ENCODE data around the gene APOBEC3G.
A peak's percentile ranks its signal among the peaks of the same experiment; 100 is the strongest.

Gene APOBEC3G

GRCh38 chr22:39081598-39081997 is 4.5 kb downstream of the APOBEC3G start:
- H3K36me3 ChIP-seq, result no peaks in the 10 kb centered on the region
- no peaks in the 10 kb centered on the region for H3K27me3 ChIP-seq (ENCODE audit: insufficient read depth, low read depth, severe bottlenecking)
- DNase-seq, result no peak
- no peak overlapping the region for H3K27ac ChIP-seq
- TF ChIP-seq CTCF (IDR thresholded peaks at IDR 0.05; ENCODE audit: low read depth, low read length), result no peak
- no peaks in the 10 kb centered on the region for H3K9me3 ChIP-seq (ENCODE audit: severe bottlenecking)
- no peak overlapping the region for H3K4me3 ChIP-seq (ENCODE audit: low read depth, low read length)

- DNase-seq, result no peak
- TF ChIP-seq CTCF (IDR thresholded peaks at IDR 0.05; ENCODE audit: low read depth, low read length), result no peak
- H3K9me3 ChIP-seq (ENCODE audit: severe bottlenecking), result no peaks in the 10 kb centered on the region
Measured at GRCh38 chr22:39083212-39084165, 6.4 kb downstream of the APOBEC3G start.

GRCh38 chr22:39084666-39085065 is 7.6 kb downstream of the APOBEC3G start:
- Histone ChIP-seq H3K36me3 (no peaks in the 10 kb centered on the region), H3K27ac (no peak overlapping the region), H3K4me3 (ENCODE audit: low read depth, low read length) (no peak overlapping the region), H3K27me3 (ENCODE audit: insufficient read depth, low read depth, severe bottlenecking) (no peaks in the 10 kb centered on the region), H3K9me3 (ENCODE audit: severe bottlenecking) (no peaks in the 10 kb centered on the region)
- no peak for TF ChIP-seq CTCF (IDR thresholded peaks at IDR 0.05; ENCODE audit: low read depth, low read length)
- DNase-seq, result no peak

More at GRCh38 chr22:39083212-39084165, 6.4 kb downstream of the APOBEC3G start:
- Histone ChIP-seq H3K4me3 (ENCODE audit: low read depth, low read length) (no peak overlapping the region), H3K27ac (no peak overlapping the region), H3K27me3 (ENCODE audit: insufficient read depth, low read depth, severe bottlenecking) (no peaks in the 10 kb centered on the region), H3K36me3 (no peaks in the 10 kb centered on the region)

GRCh38 chr22:39087098-39087497 is 10.0 kb downstream of the APOBEC3G start:
- H3K4me3 ChIP-seq (ENCODE audit: low read depth, low read length), result no peak overlapping the region
- no peak for TF ChIP-seq CTCF (IDR thresholded peaks at IDR 0.05; ENCODE audit: low read depth, low read length)
- H3K36me3 ChIP-seq, result no peaks in the 10 kb centered on the region
- no peak for DNase-seq
- no peaks in the 10 kb centered on the region for H3K27me3 ChIP-seq (ENCODE audit: insufficient read depth, low read depth, severe bottlenecking)
- H3K9me3 ChIP-seq (ENCODE audit: severe bottlenecking), result no peaks in the 10 kb centered on the region
- H3K27ac ChIP-seq, result no peak overlapping the region

GRCh38 chr22:39087881-39088684 is 11.0 kb downstream of the APOBEC3G start:
- no peaks in the 10 kb centered on the region for H3K27me3 ChIP-seq (ENCODE audit: insufficient read depth, low read depth, severe bottlenecking)
- H3K27ac ChIP-seq, result no peak overlapping the region
- peak; percentile 68 for DNase-seq
- no peak overlapping the region for H3K4me3 ChIP-seq (ENCODE audit: low read depth, low read length)
- no peak for TF ChIP-seq CTCF (IDR thresholded peaks at IDR 0.05; ENCODE audit: low read depth, low read length)
- H3K36me3 ChIP-seq, result no peaks in the 10 kb centered on the region
- no peaks in the 10 kb centered on the region for H3K9me3 ChIP-seq (ENCODE audit: severe bottlenecking)

All from WERI-Rb-1 (cell line).